HG03095 (cell line): ENCODE measurements around the gene CORO1C.

Experiments used
- ATAC-seq: cut with Tn5 transposase; IDR thresholded peaks from one replicate; pipeline ENCODE4 v1.9.1; 2021; ENCODE audit warnings: moderate library complexity; ENCODE audit not compliant: unreplicated experiment

CORO1C gene

GRCh38 chr12:108727868-108728735 is 3.2 kb downstream of the CORO1C start:
- no peak for ATAC-seq

GRCh38 chr12:108727161-108727560 is 4.2 kb downstream of the CORO1C start:
- ATAC-seq, result no peak

DNA sequence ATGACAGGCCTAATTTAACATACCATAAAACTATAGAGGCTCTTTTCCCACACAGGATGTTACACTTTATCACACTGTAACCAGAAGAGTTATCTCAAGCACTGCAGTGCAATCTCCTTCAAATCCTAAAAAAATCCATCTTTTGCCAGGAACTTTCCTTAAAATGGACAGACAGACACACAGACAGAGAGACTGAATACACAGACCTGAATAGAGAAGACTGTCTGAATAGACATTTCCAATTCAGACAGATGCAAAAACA is 6.5 kb downstream of the CORO1C start:
- no peak for ATAC-seq

DNA sequence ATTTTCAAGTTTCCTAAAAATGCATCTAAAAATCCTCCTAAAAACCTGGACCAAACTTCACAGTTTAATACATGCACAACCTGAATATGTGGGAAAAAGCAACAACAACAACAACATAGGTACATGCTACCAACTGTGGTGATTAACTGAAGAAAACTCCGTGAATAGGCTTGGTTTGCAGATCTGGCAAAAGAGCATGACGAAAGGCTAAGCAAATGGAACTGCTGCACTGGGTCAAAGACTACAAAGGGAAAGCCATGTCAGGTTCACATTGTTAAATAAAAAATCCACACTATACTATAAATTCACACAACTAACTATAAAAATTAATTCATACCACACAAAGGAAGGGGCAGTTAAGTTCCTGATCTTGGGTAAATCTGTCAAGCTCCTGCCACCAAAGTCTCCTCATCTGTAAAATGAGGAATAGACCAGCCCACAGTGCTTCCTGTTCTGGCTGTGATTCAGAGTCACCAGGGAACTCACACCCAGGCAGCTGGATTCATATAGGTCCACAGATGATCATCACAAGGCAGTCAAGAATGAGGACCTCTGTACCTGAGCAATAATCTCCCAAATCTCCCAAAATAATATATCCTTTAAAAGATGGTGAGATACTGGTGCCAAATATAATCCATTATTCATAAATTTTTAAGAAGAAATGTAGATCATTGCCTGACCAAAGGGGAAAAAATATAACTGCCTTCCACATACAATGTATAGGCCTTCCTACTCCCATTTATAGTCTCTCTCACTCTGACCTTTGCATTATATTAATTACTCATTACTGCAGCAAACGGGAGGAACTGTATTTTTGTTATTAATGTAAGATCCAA is 7.0 kb downstream of the CORO1C start:
- no peak for ATAC-seq

- ATAC-seq, result no peak
Measured at GRCh38 chr12:108722992-108723766, 8.1 kb downstream of the CORO1C start.

DNA sequence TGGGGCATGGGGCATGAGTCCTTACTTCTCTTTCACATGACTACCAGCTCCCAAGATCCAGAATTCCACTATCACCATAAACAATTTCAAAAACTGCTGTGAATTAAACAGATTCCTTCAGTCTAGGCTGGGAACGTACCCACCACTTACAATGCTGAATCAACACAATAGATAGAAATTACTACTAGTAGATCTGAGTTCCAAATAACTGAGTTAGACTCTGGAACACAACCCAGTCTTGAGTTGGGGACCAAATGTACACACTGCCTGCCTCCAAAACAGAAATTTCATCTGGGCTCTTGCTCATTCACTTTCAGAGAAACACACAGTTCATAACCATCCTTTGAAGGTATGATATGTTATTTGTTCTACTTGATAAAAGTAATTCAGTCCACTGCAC is 8.9 kb downstream of the CORO1C start:
- no peak for ATAC-seq

DNA sequence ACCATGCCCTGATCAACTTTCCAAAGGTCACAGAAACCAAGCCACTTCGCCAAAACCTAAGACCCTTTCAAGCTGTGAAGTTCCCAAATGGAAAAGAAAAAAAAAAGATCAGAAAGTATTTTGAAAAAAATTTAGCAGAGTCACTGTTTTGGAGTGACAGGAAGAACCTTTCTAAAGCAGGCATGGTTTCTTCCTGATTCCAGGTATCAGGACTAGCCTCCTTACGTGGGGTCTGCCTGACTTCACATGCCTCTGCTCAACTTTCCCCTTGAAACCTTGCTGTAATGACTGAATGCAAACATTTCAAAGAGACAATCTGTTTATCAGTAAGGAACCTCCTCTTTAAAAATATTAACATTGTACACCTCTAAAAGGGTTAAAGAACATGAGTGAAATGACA is 9.5 kb downstream of the CORO1C start:
- no peak for ATAC-seq

DNA sequence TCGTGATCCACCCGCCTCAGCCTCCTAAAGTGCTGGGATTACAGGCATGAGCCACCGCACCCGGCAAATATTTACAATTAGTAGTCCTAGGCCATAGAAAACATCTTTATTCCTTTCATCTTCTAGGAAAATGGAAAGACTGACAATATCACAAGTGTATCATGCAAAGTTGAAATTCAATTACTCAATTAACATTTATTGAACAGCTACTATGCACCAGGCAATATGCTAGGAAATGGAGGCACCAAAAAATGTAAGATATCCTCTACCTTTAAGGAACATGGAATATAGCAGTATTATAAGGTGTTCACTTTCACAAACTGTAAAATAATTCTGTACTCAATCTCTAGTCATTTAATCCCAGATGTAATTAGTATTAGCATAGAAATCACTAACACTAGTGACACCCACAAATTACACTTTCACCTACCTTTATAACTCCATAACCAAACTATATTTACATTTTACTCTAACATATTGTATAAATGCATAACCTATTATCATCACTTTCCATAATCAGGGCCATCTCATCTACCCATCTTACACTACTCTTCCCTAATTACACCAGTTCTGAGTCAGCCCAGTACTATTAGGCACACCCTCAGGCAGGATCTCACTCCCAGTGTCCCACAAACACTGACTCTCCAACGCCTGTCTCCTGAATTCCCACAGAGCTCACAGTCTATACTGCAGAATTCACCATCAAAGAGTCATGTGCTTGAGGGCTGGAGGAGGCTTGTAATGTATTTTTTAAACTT is 10.4 kb downstream of the CORO1C start:
- ATAC-seq, result no peak

DNA sequence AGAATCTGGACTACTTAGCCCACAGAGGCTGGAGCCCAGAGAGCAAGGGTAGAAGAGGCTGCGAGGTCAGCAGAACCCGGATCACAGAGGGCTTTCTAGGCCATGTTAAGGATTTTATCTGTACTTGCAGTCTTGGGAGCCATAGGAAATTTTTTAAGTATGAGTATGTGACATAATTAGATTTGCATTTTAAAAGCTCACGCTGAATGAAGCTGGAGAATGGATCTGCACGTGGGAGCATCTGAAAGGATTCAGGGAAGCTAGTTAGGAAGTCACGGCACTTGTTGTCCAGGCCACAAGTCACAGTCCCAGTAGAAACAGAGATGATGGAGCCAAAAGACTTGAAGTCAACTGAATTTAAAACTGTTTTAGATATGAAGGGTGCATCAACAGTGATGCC is 14.1 kb downstream of the CORO1C start:
- ATAC-seq, result no peak

DNA sequence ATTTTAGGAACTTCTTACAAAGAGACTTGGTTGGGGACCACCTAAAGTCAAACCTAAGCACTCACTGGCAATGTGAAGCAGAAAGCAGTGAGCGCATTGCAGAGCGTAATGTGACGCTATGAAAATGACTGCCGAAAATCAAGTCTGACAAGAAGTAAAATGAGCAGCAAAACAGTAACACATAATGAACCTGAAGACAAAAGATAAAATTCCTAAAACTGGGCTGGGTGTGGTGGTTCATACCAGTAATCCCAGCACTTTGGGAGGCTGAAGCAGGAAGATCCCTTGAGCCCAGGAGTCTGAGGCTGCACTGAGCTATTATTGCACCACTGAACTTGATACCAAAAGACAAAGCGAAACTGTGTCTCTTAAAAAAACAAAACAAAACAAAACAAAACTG is 16.5 kb downstream of the CORO1C start:
- no peak for ATAC-seq

GRCh38 chr12:108713471-108713870 is 17.8 kb downstream of the CORO1C start:
- no peak for ATAC-seq

- no peak for ATAC-seq
Measured at GRCh38 chr12:108712925-108713203, 18.5 kb downstream of the CORO1C start.

GRCh38 chr12:108712165-108712924 is 19.0 kb downstream of the CORO1C start:
- ATAC-seq, result no peak

GRCh38 chr12:108711489-108712164 is 19.7 kb downstream of the CORO1C start:
- ATAC-seq, result no peak

DNA sequence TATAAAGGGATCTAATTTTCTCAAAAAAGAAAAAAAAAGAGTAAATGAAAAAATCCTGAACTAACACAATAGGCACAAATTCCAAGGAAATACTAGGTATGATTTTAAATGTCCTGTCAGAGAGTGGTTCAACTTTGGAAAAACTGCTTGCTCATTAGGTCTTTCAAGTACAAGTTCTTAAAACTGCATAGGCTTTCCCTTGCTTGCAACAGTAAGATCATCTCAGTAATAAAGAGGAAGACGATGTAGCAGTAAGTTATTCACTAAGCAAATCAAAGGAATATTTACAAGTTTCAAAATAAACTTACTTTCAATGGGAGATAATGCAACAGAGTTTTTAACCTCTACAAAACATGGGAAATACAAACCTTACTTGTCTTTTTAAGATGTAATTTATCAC is 21.6 kb downstream of the CORO1C start:
- ATAC-seq, result no peak

DNA sequence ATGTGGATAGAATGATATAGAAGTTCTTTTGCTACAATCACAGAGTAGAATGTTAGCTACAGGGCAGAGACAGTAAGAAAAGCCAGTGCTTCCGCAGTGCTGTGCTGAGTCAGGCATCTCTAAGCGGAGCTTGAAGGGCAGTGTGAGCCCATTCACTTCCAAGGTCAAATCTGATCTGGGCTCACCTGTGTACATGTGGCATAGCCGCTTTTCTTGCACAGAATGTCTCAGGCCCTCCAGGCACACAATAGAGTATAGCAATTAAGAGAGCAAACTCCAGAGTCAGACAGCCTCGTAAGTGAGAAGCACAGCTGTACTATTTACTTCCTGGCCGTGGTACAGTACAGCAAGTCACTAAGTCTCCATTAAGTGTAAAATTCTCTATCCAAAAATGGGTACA is 26.8 kb downstream of the CORO1C start:
- ATAC-seq, result no peak

GRCh38 chr12:108702595-108703320 is 28.6 kb downstream of the CORO1C start:
- ATAC-seq, result no peak

GRCh38 chr12:108701779-108702441 is 29.4 kb downstream of the CORO1C start:
- no peak for ATAC-seq
